Ishikawa (cell line): ENCODE results near the gene SFXN2.

Source experiments
- CEBPB ChIP-seq: IDR thresholded peaks from 2 replicates; pipeline ENCODE4 v1.6.1; 2012
- CREB1 ChIP-seq: IDR thresholded peaks from 2 replicates; pipeline ENCODE4 v1.6.1; 2012; ENCODE audit warnings: low read depth
- EGR1 ChIP-seq: IDR thresholded peaks from 2 replicates; pipeline ENCODE4 v1.6.1; 2012
- EP300 ChIP-seq: IDR thresholded peaks from 2 replicates; pipeline ENCODE4 v1.6.1; 2012; ENCODE audit warnings: borderline replicate concordance
- FOXM1 ChIP-seq: IDR thresholded peaks from 2 replicates; pipeline ENCODE4 v1.6.1; 2012; ENCODE audit warnings: low read depth, borderline replicate concordance
- MAX ChIP-seq: IDR thresholded peaks from 2 replicates; pipeline ENCODE4 v1.6.1; 2012
- NFIC ChIP-seq: IDR thresholded peaks from 2 replicates; pipeline ENCODE4 v1.6.1; 2012
- RAD21 ChIP-seq: IDR thresholded peaks from 2 replicates; pipeline ENCODE4 v1.6.1; 2012; ENCODE audit warnings: low read depth
- TAF1 ChIP-seq: IDR thresholded peaks from 2 replicates; pipeline ENCODE4 v1.6.1; 2012; ENCODE audit warnings: low read depth, mild to moderate bottlenecking
- TCF12 ChIP-seq: IDR thresholded peaks from 2 replicates; pipeline ENCODE4 v1.6.1; 2012; ENCODE audit warnings: low read depth
- TEAD4 ChIP-seq: IDR thresholded peaks from 2 replicates; pipeline ENCODE4 v1.6.1; 2012
- USF1 ChIP-seq: IDR thresholded peaks from 2 replicates; pipeline ENCODE4 v1.6.1; 2012
- YY1 ChIP-seq: IDR thresholded peaks from 2 replicates; pipeline ENCODE4 v1.6.1; 2012; ENCODE audit warnings: low read depth
- ZBTB7A ChIP-seq: IDR thresholded peaks from 2 replicates; pipeline ENCODE4 v1.6.1; 2012; ENCODE audit warnings: low read depth
- TF ChIP-seq, protein P1 (sequence below): IDR thresholded peaks from 2 replicates; pipeline ENCODE4 v1.6.1; 2012; ENCODE audit warnings: low read depth, mild to moderate bottlenecking

Gene SFXN2

GRCh38 chr10:102718220-102718619, 3.8 kb downstream of the SFXN2 start:
- no peak for TF ChIP-seq ZBTB7A
- no peak for TF ChIP-seq EP300
- no peak for TF ChIP-seq TAF1
- no peak for TF ChIP-seq TCF12
- no peak for TF ChIP-seq EGR1
- TF ChIP-seq NFIC: no peak
- no peak for TF ChIP-seq FOXM1
- no peak for TF ChIP-seq TEAD4
- no peak for TF ChIP-seq YY1
- TF ChIP-seq USF1: no peak
- TF ChIP-seq, protein P1, sequence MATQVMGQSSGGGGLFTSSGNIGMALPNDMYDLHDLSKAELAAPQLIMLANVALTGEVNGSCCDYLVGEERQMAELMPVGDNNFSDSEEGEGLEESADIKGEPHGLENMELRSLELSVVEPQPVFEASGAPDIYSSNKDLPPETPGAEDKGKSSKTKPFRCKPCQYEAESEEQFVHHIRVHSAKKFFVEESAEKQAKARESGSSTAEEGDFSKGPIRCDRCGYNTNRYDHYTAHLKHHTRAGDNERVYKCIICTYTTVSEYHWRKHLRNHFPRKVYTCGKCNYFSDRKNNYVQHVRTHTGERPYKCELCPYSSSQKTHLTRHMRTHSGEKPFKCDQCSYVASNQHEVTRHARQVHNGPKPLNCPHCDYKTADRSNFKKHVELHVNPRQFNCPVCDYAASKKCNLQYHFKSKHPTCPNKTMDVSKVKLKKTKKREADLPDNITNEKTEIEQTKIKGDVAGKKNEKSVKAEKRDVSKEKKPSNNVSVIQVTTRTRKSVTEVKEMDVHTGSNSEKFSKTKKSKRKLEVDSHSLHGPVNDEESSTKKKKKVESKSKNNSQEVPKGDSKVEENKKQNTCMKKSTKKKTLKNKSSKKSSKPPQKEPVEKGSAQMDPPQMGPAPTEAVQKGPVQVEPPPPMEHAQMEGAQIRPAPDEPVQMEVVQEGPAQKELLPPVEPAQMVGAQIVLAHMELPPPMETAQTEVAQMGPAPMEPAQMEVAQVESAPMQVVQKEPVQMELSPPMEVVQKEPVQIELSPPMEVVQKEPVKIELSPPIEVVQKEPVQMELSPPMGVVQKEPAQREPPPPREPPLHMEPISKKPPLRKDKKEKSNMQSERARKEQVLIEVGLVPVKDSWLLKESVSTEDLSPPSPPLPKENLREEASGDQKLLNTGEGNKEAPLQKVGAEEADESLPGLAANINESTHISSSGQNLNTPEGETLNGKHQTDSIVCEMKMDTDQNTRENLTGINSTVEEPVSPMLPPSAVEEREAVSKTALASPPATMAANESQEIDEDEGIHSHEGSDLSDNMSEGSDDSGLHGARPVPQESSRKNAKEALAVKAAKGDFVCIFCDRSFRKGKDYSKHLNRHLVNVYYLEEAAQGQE: no peak
- no peak for TF ChIP-seq CEBPB
- TF ChIP-seq MAX: no peak
- no peak for TF ChIP-seq CREB1
- TF ChIP-seq RAD21: no peak

DNA sequence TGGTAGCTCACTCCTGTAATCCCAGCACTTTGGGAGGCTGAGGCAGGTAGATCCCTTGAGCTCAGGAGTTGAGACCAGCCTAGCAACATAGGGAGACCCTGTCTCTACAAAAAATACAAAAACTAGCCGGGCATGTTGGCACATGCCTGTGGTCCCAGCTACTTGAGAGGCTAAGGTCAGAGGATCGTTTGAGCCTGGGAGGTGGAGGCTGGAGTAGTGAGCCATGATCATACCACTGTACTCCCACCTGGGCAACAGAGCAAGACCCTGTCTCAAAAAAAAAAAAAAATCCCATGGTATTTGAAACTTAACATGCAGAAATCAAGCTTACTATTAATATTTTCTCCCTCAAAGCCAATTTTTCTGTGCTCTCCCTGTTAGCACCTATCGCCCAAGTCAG, 5.9 kb downstream of the SFXN2 start:
- no peak for TF ChIP-seq TAF1
- TF ChIP-seq ZBTB7A: no peak
- TF ChIP-seq EGR1: no peak
- TF ChIP-seq EP300: no peak
- TF ChIP-seq MAX: no peak
- TF ChIP-seq CEBPB: no peak

DNA sequence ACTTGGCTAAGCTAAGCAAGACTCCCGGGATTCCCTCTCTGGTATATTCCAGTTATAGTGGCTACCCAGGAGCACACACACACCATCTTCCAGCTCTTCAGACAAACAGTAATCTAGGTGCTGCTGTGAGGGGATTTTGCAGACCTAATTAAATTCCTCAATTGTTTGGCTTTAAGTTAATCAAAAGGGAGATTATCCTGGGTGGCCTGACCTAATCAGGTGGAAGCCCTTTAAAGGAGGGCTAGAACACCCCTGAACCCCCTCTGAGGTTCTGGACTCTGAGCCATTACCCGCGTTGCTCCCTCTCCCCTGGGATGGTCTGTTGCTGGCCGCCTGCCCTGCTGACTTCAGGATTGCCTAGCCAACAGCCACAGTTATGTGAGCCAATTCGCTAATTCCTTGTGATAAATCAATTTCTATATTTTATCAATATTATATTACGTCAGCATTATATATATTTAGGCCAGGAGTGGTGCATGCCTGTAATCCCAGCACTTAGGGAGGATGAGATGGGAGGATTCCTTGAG, 6.4 kb downstream of the SFXN2 start:
- TF ChIP-seq FOXM1 (no peak), NFIC (no peak), TAF1 (no peak), CREB1 (no peak), EP300 (no peak), YY1 (no peak), EGR1 (no peak), TCF12 (no peak), MAX (no peak), USF1 (no peak), TEAD4 (no peak)

DNA sequence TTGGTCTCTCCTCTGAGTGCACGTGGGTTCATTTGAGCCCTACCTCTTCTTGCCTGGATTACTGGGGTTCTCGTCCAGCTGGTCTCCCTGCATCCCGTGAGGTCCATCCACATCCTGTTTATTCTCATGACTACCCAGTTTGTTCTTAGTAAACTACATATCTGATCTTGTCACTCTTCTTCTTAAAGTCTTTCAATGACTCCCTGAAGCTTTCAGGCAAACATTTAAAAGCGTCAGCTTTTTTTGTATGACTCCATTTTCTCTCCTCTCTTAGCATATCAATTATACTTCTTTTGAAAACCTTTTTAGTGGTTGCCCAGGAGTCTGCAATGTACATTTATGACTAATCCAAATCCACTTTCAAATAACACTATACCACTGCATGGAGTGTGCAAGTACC, 7.5 kb downstream of the SFXN2 start:
- TF ChIP-seq ZBTB7A (no peak), TCF12 (no peak), EGR1 (no peak)

GRCh38 chr10:102723989-102724388, 9.6 kb downstream of the SFXN2 start:
- TF ChIP-seq TEAD4 (no peak), EGR1 (no peak), EP300 (no peak), USF1 (no peak), CEBPB (no peak), FOXM1 (no peak), YY1 (no peak), NFIC (no peak), RAD21 (no peak)

- TF ChIP-seq TCF12: no peak
- TF ChIP-seq YY1: no peak
- no peak for TF ChIP-seq TEAD4
- TF ChIP-seq CREB1: no peak
- no peak for TF ChIP-seq EGR1
- no peak for TF ChIP-seq RAD21
- TF ChIP-seq EP300: no peak
- no peak for TF ChIP-seq CEBPB
- TF ChIP-seq MAX: no peak
- TF ChIP-seq FOXM1: no peak
- TF ChIP-seq ZBTB7A: no peak
- no peak for TF ChIP-seq USF1
Observed at GRCh38 chr10:102726274-102726673, 11.8 kb downstream of the SFXN2 start.
